ENCODE data around the gene ZNF532.
"Not testable (repeated sequence)": the region's sequence is repeated elsewhere in the genome, so short reads cannot be mapped to it uniquely, and the experiment has no call there.

Gene ZNF532

GRCh38 chr18:58864146-58865032, at the start of gene ZNF532:
ZNF532 (plus strand) TSS chr18:58864877. CDS start in a region left out here.
- intact Hi-C loops (cut with DNase I), result loop anchor here (5.0 kb wide), 1 partner anchor 82 kb away; no protein-coding TSS in a partner anchor
- peak in 41 of 42 donors; percentile 39 to 92 (median 75) for DNase-seq

- intact Hi-C loops (cut with DNase I), result no loop called here
- DNase-seq, result no peak
Observed at GRCh38 chr18:58819051-58819450, 45.6 kb upstream of the ZNF532 start.

- intact Hi-C loops (cut with DNase I), result no loop called here
- DNase-seq, result no peak
Observed at GRCh38 chr18:58820251-58820650, 44.4 kb upstream of the ZNF532 start.

GRCh38 chr18:58822944-58823343, 41.7 kb upstream of the ZNF532 start:
- DNase-seq, result no peak
- intact Hi-C loops (cut with DNase I), result no loop called here

GRCh38 chr18:58823412-58823811, 41.3 kb upstream of the ZNF532 start:
- no peak for DNase-seq
- intact Hi-C loops (cut with DNase I), result no loop called here

GRCh38 chr18:58826926-58827325, 37.8 kb upstream of the ZNF532 start:
- DNase-seq; intact Hi-C loops (cut with DNase I): not testable (repeated sequence)

GRCh38 chr18:58827428-58827827, 37.2 kb upstream of the ZNF532 start:
- no peak for DNase-seq
- intact Hi-C loops (cut with DNase I), result no loop called here

- intact Hi-C loops (cut with DNase I), result no loop called here
- DNase-seq, result no peak
Observed at GRCh38 chr18:58827886-58828285, 36.8 kb upstream of the ZNF532 start.

GRCh38 chr18:58828399-58829121, 36.1 kb upstream of the ZNF532 start:
- intact Hi-C loops (cut with DNase I), result no loop called here
- DNase-seq, result no peak

- DNase-seq, result no peak
Observed at GRCh38 chr18:58829263-58829662, 35.4 kb upstream of the ZNF532 start.

GRCh38 chr18:58829886-58830285, 34.8 kb upstream of the ZNF532 start:
- peak in 1 of 42 donors; percentile 43 for DNase-seq
- intact Hi-C loops (cut with DNase I), result not testable (repeated sequence)

More at GRCh38 chr18:58829263-58829662, 35.4 kb upstream of the ZNF532 start:
- intact Hi-C loops (cut with DNase I), result no loop called here

- no peak for DNase-seq
- intact Hi-C loops (cut with DNase I), result no loop called here
Observed at GRCh38 chr18:58831606-58832005, 33.1 kb upstream of the ZNF532 start.

GRCh38 chr18:58838165-58838860, 26.4 kb upstream of the ZNF532 start:
- intact Hi-C loops (cut with DNase I), result no loop called here
- DNase-seq, result peak in 8 of 42 donors; percentile 15 to 39 (median 22)

GRCh38 chr18:58838946-58839345, 25.7 kb upstream of the ZNF532 start:
- DNase-seq, result no peak
- intact Hi-C loops (cut with DNase I), result no loop called here

GRCh38 chr18:58842978-58843687, 21.5 kb upstream of the ZNF532 start:
- intact Hi-C loops (cut with DNase I), result no loop called here
- peak; percentile 29 to 92 (median 67) for DNase-seq

- DNase-seq, result no peak
- intact Hi-C loops (cut with DNase I), result no loop called here
Observed at GRCh38 chr18:58843688-58844035, 21.0 kb upstream of the ZNF532 start.

GRCh38 chr18:58844871-58845270, 19.8 kb upstream of the ZNF532 start:
- intact Hi-C loops (cut with DNase I), result no loop called here
- DNase-seq, result no peak

GRCh38 chr18:58845928-58846724, 18.6 kb upstream of the ZNF532 start:
- no peak for DNase-seq
- intact Hi-C loops (cut with DNase I), result no loop called here
